Myocyte (in vitro differentiated cells): ENCODE data around the gene GRIPAP1. TPM values are rescaled to one million over a fixed set of nuclear protein-coding genes. Genes with fewer than 3 reads are reported as not detected.

Experiments used
- DNase-seq: peaks from one replicate; pipeline ENCODE4 v3.0.0-alpha.2; 2012; ENCODE audit warnings: low read depth
- total RNA-seq: library from RNA; depleted of rRNA; stranded (reverse); fragments of >200 nt; gene quantifications from 2 replicates; pipeline ENCODE4 v1.2.3, GENCODE V29; 2014

GRIPAP1 gene
- total RNA-seq, 1 donor from 2014 or later: 24.4 TPM

GRCh38 chrX:48924270-48924669 lies 77.8 kb downstream of the GRIPAP1 start:
- no peak for DNase-seq

GRCh38 chrX:48923771-48924170 lies 78.3 kb downstream of the GRIPAP1 start:
- DNase-seq: no peak

Other genes starting within 250 kb of the GRIPAP1 start
- gene GLOD5, start 240.5 kb downstream of the GRIPAP1 start, total RNA-seq: not detected in 2 replicates
- not detected in 2 replicates for gene GATA1, start 215.7 kb downstream of the GRIPAP1 start, total RNA-seq
- gene HDAC6, start 200.2 kb downstream of the GRIPAP1 start, total RNA-seq: 60.8 and 75.5 TPM in 2 replicates
- gene ERAS, start 175.8 kb downstream of the GRIPAP1 start, total RNA-seq: not detected in 2 replicates
- gene PCSK1N, start 166.7 kb downstream of the GRIPAP1 start, total RNA-seq: 1.8 and 5.4 TPM in 2 replicates
- 52.4 and 64.3 TPM in 2 replicates for gene TIMM17B, start 104.5 kb downstream of the GRIPAP1 start, total RNA-seq
- 37.6 and 44.7 TPM in 2 replicates for gene PQBP1, start 104.3 kb downstream of the GRIPAP1 start, total RNA-seq
- 18.2 and 24.4 TPM in 2 replicates for gene SLC35A2, start 90.6 kb downstream of the GRIPAP1 start, total RNA-seq
- gene PIM2, start 83.2 kb downstream of the GRIPAP1 start, total RNA-seq: 4.6 and 6.2 TPM in 2 replicates
- 27.0 and 27.9 TPM in 2 replicates for gene OTUD5, start 44.7 kb downstream of the GRIPAP1 start, total RNA-seq
- gene KCND1, start 30.4 kb downstream of the GRIPAP1 start, total RNA-seq: 0.10 and 0.21 TPM in 2 replicates
- 36.9 and 39.6 TPM in 2 replicates for gene TFE3, start 41.1 kb upstream of the GRIPAP1 start, total RNA-seq
- not detected in 2 replicates for gene CCDC120, start 56.7 kb upstream of the GRIPAP1 start, total RNA-seq
- gene PRAF2, start 71.7 kb upstream of the GRIPAP1 start, total RNA-seq: 7.1 and 7.4 TPM in 2 replicates
- gene WDR45, start 77.6 kb upstream of the GRIPAP1 start, total RNA-seq: 49.3 and 64.3 TPM in 2 replicates
- 23.9 and 26.7 TPM in 2 replicates for gene GPKOW, start 121.5 kb upstream of the GRIPAP1 start, total RNA-seq
- 4.8 and 6.6 TPM in 2 replicates for gene MAGIX, start 160.5 kb upstream of the GRIPAP1 start, total RNA-seq
- 48.7 and 68.3 TPM in 2 replicates for gene PLP2, start 169.6 kb upstream of the GRIPAP1 start, total RNA-seq
- 6.6 TPM in 2 replicates for gene PRICKLE3, start 184.1 kb upstream of the GRIPAP1 start, total RNA-seq
- 1.8 TPM in 2 replicates for gene SYP, start 197.9 kb upstream of the GRIPAP1 start, total RNA-seq
- not detected in 2 replicates for gene CACNA1F, start 231.1 kb upstream of the GRIPAP1 start, total RNA-seq
- 8.7 and 11.9 TPM in 2 replicates for gene CCDC22, start 233.2 kb upstream of the GRIPAP1 start, total RNA-seq